ENCODE results near the gene FAM53A.
"Not testable (repeated sequence)": the region's sequence is repeated elsewhere in the genome, so short reads cannot be mapped to it uniquely, and the experiment has no call there.

Gene FAM53A

GRCh38 chr4:1675136-1675801 lies 8.8 kb downstream of the FAM53A start:
- H3K9ac ChIP-seq, result no peak overlapping the region

GRCh38 chr4:1674682-1675081 lies 9.4 kb downstream of the FAM53A start:
- TF ChIP-seq CTCF (conservative IDR thresholded peaks at IDR 0.05; ENCODE audit: low read depth, low read length), result no peak
- Histone ChIP-seq H4K20me1 (ENCODE audit: insufficient read depth) (no peaks in the 10 kb centered on the region), H3K9ac (no peak overlapping the region), H3K4me1 (ENCODE audit: low read depth, poor library complexity, severe bottlenecking) (no peaks in the 10 kb centered on the region), H3K4me2 (no peak overlapping the region), H3K36me3 (ENCODE audit: insufficient read depth) (no peaks in the 10 kb centered on the region), H3K27ac (no peak overlapping the region), H3K4me3 (IDR thresholded peaks at IDR 0.05; ENCODE audit: insufficient read depth, low read depth, low read length) (no peak overlapping the region), H3K27me3 (ENCODE audit: insufficient read depth, low read depth) (peaks cover 18% of the 10 kb centered on the region), H2AFZ (ENCODE audit: low read depth) (no peak overlapping the region), H3K79me2 (ENCODE audit: insufficient read depth, low read depth) (no peaks in the 10 kb centered on the region)

More at GRCh38 chr4:1675136-1675801, 8.8 kb downstream of the FAM53A start:
- no peaks in the 10 kb centered on the region for H3K79me2 ChIP-seq (ENCODE audit: insufficient read depth, low read depth)
- no peaks in the 10 kb centered on the region for H3K36me3 ChIP-seq (ENCODE audit: insufficient read depth)
- H3K4me1 ChIP-seq (ENCODE audit: low read depth, poor library complexity, severe bottlenecking), result no peaks in the 10 kb centered on the region
- H3K27ac ChIP-seq, result no peak overlapping the region
- H4K20me1 ChIP-seq (ENCODE audit: insufficient read depth), result no peaks in the 10 kb centered on the region
- H3K4me2 ChIP-seq, result no peak overlapping the region
- H2AFZ ChIP-seq (ENCODE audit: low read depth), result no peak overlapping the region
- H3K27me3 ChIP-seq (ENCODE audit: insufficient read depth, low read depth), result peaks cover 18% of the 10 kb centered on the region
- no peak overlapping the region for H3K4me3 ChIP-seq (IDR thresholded peaks at IDR 0.05; ENCODE audit: insufficient read depth, low read depth, low read length)
- no peak for TF ChIP-seq CTCF (conservative IDR thresholded peaks at IDR 0.05; ENCODE audit: low read depth, low read length)

DNA sequence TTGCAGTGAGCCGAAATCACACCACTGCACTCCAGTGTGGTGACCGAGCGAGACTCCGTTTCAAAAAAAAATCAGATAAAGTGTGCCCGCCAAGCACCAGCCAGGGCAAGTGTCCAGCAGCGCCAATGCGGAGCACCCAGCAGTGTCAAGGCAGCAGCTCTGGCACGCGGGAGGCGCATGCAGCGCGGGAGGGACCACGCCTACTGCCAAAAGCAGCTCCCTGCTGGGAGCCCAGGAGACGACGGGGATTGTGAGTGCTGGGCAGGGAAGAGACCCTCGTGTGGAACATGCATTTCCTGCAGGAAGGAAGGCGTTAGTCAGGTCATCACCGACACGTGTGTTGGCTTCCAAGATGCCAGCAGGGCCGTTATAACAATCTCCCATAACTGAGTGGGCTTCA lies 10.4 kb downstream of the FAM53A start:
- no peak for TF ChIP-seq CTCF (conservative IDR thresholded peaks at IDR 0.05; ENCODE audit: low read depth, low read length)
- no peaks in the 10 kb centered on the region for H3K4me1 ChIP-seq (ENCODE audit: low read depth, poor library complexity, severe bottlenecking)
- no peak overlapping the region for H3K4me3 ChIP-seq (IDR thresholded peaks at IDR 0.05; ENCODE audit: insufficient read depth, low read depth, low read length)
- peaks cover 18% of the 10 kb centered on the region for H3K27me3 ChIP-seq (ENCODE audit: insufficient read depth, low read depth)
- no peaks in the 10 kb centered on the region for H3K36me3 ChIP-seq (ENCODE audit: insufficient read depth)
- no peak overlapping the region for H3K4me2 ChIP-seq
- no peak overlapping the region for H2AFZ ChIP-seq (ENCODE audit: low read depth)
- no peaks in the 10 kb centered on the region for H3K79me2 ChIP-seq (ENCODE audit: insufficient read depth, low read depth)
- H3K9ac ChIP-seq, result no peak overlapping the region
- H3K27ac ChIP-seq, result no peak overlapping the region
- H4K20me1 ChIP-seq (ENCODE audit: insufficient read depth), result no peaks in the 10 kb centered on the region

GRCh38 chr4:1671011-1671410 lies 13.1 kb downstream of the FAM53A start:
- H3K36me3 ChIP-seq (ENCODE audit: insufficient read depth); H3K4me2 ChIP-seq; H3K4me1 ChIP-seq (ENCODE audit: low read depth, poor library complexity, severe bottlenecking); H2AFZ ChIP-seq (ENCODE audit: low read depth); H3K4me3 ChIP-seq (IDR thresholded peaks at IDR 0.05; ENCODE audit: insufficient read depth, low read depth, low read length); H3K9ac ChIP-seq; H3K27ac ChIP-seq; H4K20me1 ChIP-seq (ENCODE audit: insufficient read depth); H3K79me2 ChIP-seq (ENCODE audit: insufficient read depth, low read depth): not testable (repeated sequence)
- peaks cover 14% of the 10 kb centered on the region for H3K27me3 ChIP-seq (ENCODE audit: insufficient read depth, low read depth)

- Histone ChIP-seq H3K9ac (no peak overlapping the region), H3K27ac (no peak overlapping the region), H3K36me3 (ENCODE audit: insufficient read depth) (no peaks in the 10 kb centered on the region), H3K4me1 (ENCODE audit: low read depth, poor library complexity, severe bottlenecking) (no peaks in the 10 kb centered on the region), H3K79me2 (ENCODE audit: insufficient read depth, low read depth) (no peaks in the 10 kb centered on the region), H3K4me2 (no peak overlapping the region), H3K4me3 (IDR thresholded peaks at IDR 0.05; ENCODE audit: insufficient read depth, low read depth, low read length) (no peak overlapping the region), H4K20me1 (ENCODE audit: insufficient read depth) (no peaks in the 10 kb centered on the region), H3K27me3 (ENCODE audit: insufficient read depth, low read depth) (peaks cover 13% of the 10 kb centered on the region), H2AFZ (ENCODE audit: low read depth) (no peak overlapping the region)
- TF ChIP-seq CTCF (conservative IDR thresholded peaks at IDR 0.05; ENCODE audit: low read depth, low read length), result no peak
Observed at GRCh38 chr4:1670279-1670678, 13.8 kb downstream of the FAM53A start.

Data from KMS-11 (cell line).